ENCODE measurements around the gene PROS1.

DNA sequence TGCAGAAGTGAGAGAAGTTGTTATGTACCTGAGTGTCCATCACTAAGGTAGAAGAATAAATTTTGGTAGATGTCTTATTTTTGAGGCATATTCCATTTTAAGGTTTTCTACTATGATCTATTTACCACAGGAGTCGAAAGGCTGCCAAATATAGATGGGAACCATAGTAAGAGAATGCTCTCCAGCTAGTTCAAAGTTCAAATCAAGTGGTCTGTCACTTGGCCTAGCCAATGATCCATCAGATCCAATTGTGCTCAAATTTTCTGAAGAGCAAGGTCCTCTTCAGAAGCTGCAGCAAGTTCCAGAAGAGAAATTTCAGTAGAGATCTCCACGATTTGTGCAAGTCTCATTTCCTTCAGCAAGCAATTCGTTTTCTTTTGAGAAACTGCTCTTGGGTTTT lies 10.9 kb downstream of the PROS1 start:
- no peak for TF ChIP-seq CTCF (IDR thresholded peaks at IDR 0.05)
- no peak for TF ChIP-seq POLR2A (IDR thresholded peaks at IDR 0.05)
